ENCODE data around the gene DNAJB11.

GRCh38 chr3:186523022-186523421, 47.5 kb upstream of the DNAJB11 start:
- TF ChIP-seq PPARA (CRISPR knock-in tag; IDR thresholded peaks at IDR 0.05; ENCODE audit: borderline replicate concordance) (no peak), ARNTL (CRISPR knock-in tag; IDR thresholded peaks at IDR 0.05; ENCODE audit: borderline replicate concordance, low read depth) (no peak), ZFP30 (CRISPR knock-in tag; IDR thresholded peaks at IDR 0.05) (no peak)
- TF ChIP-seq, protein P1, sequence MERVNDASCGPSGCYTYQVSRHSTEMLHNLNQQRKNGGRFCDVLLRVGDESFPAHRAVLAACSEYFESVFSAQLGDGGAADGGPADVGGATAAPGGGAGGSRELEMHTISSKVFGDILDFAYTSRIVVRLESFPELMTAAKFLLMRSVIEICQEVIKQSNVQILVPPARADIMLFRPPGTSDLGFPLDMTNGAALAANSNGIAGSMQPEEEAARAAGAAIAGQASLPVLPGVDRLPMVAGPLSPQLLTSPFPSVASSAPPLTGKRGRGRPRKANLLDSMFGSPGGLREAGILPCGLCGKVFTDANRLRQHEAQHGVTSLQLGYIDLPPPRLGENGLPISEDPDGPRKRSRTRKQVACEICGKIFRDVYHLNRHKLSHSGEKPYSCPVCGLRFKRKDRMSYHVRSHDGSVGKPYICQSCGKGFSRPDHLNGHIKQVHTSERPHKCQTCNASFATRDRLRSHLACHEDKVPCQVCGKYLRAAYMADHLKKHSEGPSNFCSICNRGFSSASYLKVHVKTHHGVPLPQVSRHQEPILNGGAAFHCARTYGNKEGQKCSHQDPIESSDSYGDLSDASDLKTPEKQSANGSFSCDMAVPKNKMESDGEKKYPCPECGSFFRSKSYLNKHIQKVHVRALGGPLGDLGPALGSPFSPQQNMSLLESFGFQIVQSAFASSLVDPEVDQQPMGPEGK (CRISPR knock-in tag; IDR thresholded peaks at IDR 0.05; ENCODE audit: borderline replicate concordance), result no peak

Measured in SK-N-SH treated with all-trans-retinoic acid at 6 μM for 48 hours (cell line).